ENCODE results near the gene SALL2. TPM values are rescaled to one million over a fixed set of nuclear protein-coding genes. Genes with fewer than 3 reads are reported as not detected.

SALL2 gene
- polyA plus RNA-seq, 12 donors = 10.5 to 20.6 (median 14.5) TPM; not detected in 1

- DNase-seq = no peak
These were observed 31.0 kb downstream of the SALL2 start for GRCh38 chr14:21494902-21495762.

GRCh38 chr14:21486640-21487087, 39.5 kb downstream of the SALL2 start:
- no peak for DNase-seq

GRCh38 chr14:21476925-21477681, 49.0 kb downstream of the SALL2 start, which contains the start of the genes RAB2B and TOX4:
TSS of gene RAB2B (minus strand) at chr14:21476959. CDS start at chr14:21476872, 87 bp downstream.
TSS of gene TOX4 (plus strand) at chr14:21477195. CDS start at chr14:21477279, 84 bp downstream.
- DNase-seq = peak; percentile 99

- no peak for DNase-seq
These were observed 49.6 kb downstream of the SALL2 start for GRCh38 chr14:21476523-21476924.

- no peak for DNase-seq
These were observed 50.2 kb downstream of the SALL2 start for GRCh38 chr14:21475767-21476522.

Other genes with a start within 250 kb of the SALL2 start
- gene RPGRIP1, start 246.3 kb downstream of the SALL2 start, polyA plus RNA-seq (ENCODE audit: insufficient read length in 12 of 12) = under 1 TPM in 10 of 12 donors, not detected in 2; 0.26 to 0.86 (median 0.50) TPM
- 10 to 100 TPM in 11 of 12 donors, not detected in 1; 69.7 to 89.1 (median 82.0) TPM for gene SUPT16H, start 142.3 kb downstream of the SALL2 start, polyA plus RNA-seq (ENCODE audit: insufficient read length in 12 of 12)
- 10 to 100 TPM in 11 of 12 donors, not detected in 1; 37.8 to 71.1 (median 41.4) TPM for gene CHD8, start 70.2 kb downstream of the SALL2 start, polyA plus RNA-seq (ENCODE audit: insufficient read length in 12 of 12)
- gene RAB2B, start 49.4 kb downstream of the SALL2 start, polyA plus RNA-seq (ENCODE audit: insufficient read length in 12 of 12) = 10 to 100 TPM in 11 of 12 donors, not detected in 1; 16.7 to 32.1 (median 25.1) TPM
- gene TOX4, start 49.2 kb downstream of the SALL2 start, polyA plus RNA-seq (ENCODE audit: insufficient read length in 12 of 12) = 10 to 100 TPM in 11 of 12 donors, not detected in 1; 17.4 to 56.6 (median 44.0) TPM
- 10 to 100 TPM in 11 of 12 donors, not detected in 1; 32.5 to 70.8 (median 48.6) TPM for gene METTL3, start 15.0 kb downstream of the SALL2 start, polyA plus RNA-seq (ENCODE audit: insufficient read length in 12 of 12)
- under 1 TPM in 2 of 12 donors, not detected in 10; 0.12 to 0.13 TPM for gene OR10G3, start 53.7 kb upstream of the SALL2 start, polyA plus RNA-seq (ENCODE audit: insufficient read length in 12 of 12)
- under 1 TPM in 1 of 12 donors, not detected in 11; 0.15 TPM for gene OR10G2, start 108.6 kb upstream of the SALL2 start, polyA plus RNA-seq (ENCODE audit: insufficient read length in 12 of 12)
- not detected for gene OR4E2, start 127.5 kb upstream of the SALL2 start, polyA plus RNA-seq (ENCODE audit: insufficient read length in 12 of 12)
- under 1 TPM in 3 of 12 donors, not detected in 9; 0.05 to 0.08 (median 0.06) TPM for gene OR4E1, start 147.5 kb upstream of the SALL2 start, polyA plus RNA-seq (ENCODE audit: insufficient read length in 12 of 12)

Measured in muscle of arm (tissue), 12 donors.